ENCODE measurements around the gene RUFY3.
A peak's percentile ranks its signal among the peaks of the same experiment; 100 is the strongest.

The RUFY3 gene

GRCh38 chr4:70747874-70748273 lies 26.1 kb downstream of the RUFY3 start:
- no peak overlapping the region for H3K27ac ChIP-seq (ENCODE audit: low read depth, low read length)
- no peaks in the 10 kb centered on the region for H3K9me2 ChIP-seq (replicated peaks; ENCODE audit: control insufficient read depth, low read length)
- no peak overlapping the region for H3K4me2 ChIP-seq (ENCODE audit: low read length)
- peaks cover 6% of the 10 kb centered on the region; the same call in 1 of the 2 replicates for H3K36me3 ChIP-seq (ENCODE audit: control insufficient read depth, low read length)
- H3K9me3 ChIP-seq (ENCODE audit: control insufficient read depth, insufficient read depth, low read length) = no peaks in the 10 kb centered on the region
- H3K79me2 ChIP-seq (ENCODE audit: control insufficient read depth, low read length) = peaks cover 91% of the 10 kb centered on the region
- no peak overlapping the region for H3K4me3 ChIP-seq (ENCODE audit: low read length)
- peaks cover 21% of the 10 kb centered on the region for H3F3A ChIP-seq (ENCODE audit: control insufficient read depth, insufficient read depth)
- no peaks in the 10 kb centered on the region for H4K20me1 ChIP-seq (ENCODE audit: control insufficient read depth, insufficient read depth, low read depth, low read length)
- peaks cover 55% of the 10 kb centered on the region for H3K4me1 ChIP-seq (ENCODE audit: control insufficient read depth, low read length)
- no peaks in the 10 kb centered on the region for H3K27me3 ChIP-seq (ENCODE audit: control insufficient read depth, low read length)
- TF ChIP-seq CTCF (IDR thresholded peaks at IDR 0.05; ENCODE audit: low read depth, low read length, poor library complexity, severe bottlenecking) = no peak
- TF ChIP-seq EZH2phosphoT487 (IDR thresholded peaks at IDR 0.05; ENCODE audit: borderline replicate concordance, low read length) = no peak

- no peak for TF ChIP-seq EZH2phosphoT487 (IDR thresholded peaks at IDR 0.05; ENCODE audit: borderline replicate concordance, low read length)
- no peak for TF ChIP-seq CTCF (IDR thresholded peaks at IDR 0.05; ENCODE audit: low read depth, low read length, poor library complexity, severe bottlenecking)
- peaks cover 35% of the 10 kb centered on the region for H3F3A ChIP-seq (ENCODE audit: control insufficient read depth, insufficient read depth)
- peak overlapping the region; percentile 93 for H3K4me2 ChIP-seq (ENCODE audit: low read length)
- H3K79me2 ChIP-seq (ENCODE audit: control insufficient read depth, low read length) = peaks cover 90% of the 10 kb centered on the region
- H3K27ac ChIP-seq (ENCODE audit: low read depth, low read length) = no peak overlapping the region
- no peaks in the 10 kb centered on the region for H4K20me1 ChIP-seq (ENCODE audit: control insufficient read depth, insufficient read depth, low read depth, low read length)
- H3K4me1 ChIP-seq (ENCODE audit: control insufficient read depth, low read length) = peaks cover 69% of the 10 kb centered on the region
- H3K36me3 ChIP-seq (ENCODE audit: control insufficient read depth, low read length) = peaks cover 6% of the 10 kb centered on the region; the same call in 1 of the 2 replicates
- H3K4me3 ChIP-seq (ENCODE audit: low read length) = no peak overlapping the region
- H3K9me2 ChIP-seq (replicated peaks; ENCODE audit: control insufficient read depth, low read length) = no peaks in the 10 kb centered on the region
- H3K9me3 ChIP-seq (ENCODE audit: control insufficient read depth, insufficient read depth, low read length) = no peaks in the 10 kb centered on the region
- no peaks in the 10 kb centered on the region for H3K27me3 ChIP-seq (ENCODE audit: control insufficient read depth, low read length)
Observed at GRCh38 chr4:70749313-70749712, 27.5 kb downstream of the RUFY3 start.

GRCh38 chr4:70752236-70752635 lies 30.5 kb downstream of the RUFY3 start:
- Histone ChIP-seq H3K4me1 (ENCODE audit: control insufficient read depth, low read length) (peaks cover 92% of the 10 kb centered on the region), H3K27ac (ENCODE audit: low read depth, low read length) (peak overlapping the region; percentile 96), H3K9me2 (replicated peaks; ENCODE audit: control insufficient read depth, low read length) (no peaks in the 10 kb centered on the region), H3K9me3 (ENCODE audit: control insufficient read depth, insufficient read depth, low read length) (no peaks in the 10 kb centered on the region), H4K20me1 (ENCODE audit: control insufficient read depth, insufficient read depth, low read depth, low read length) (no peaks in the 10 kb centered on the region), H3K27me3 (ENCODE audit: control insufficient read depth, low read length) (no peaks in the 10 kb centered on the region), H3K4me2 (ENCODE audit: low read length) (peak overlapping the region; percentile 93), H3K79me2 (ENCODE audit: control insufficient read depth, low read length) (peaks cover 84% of the 10 kb centered on the region), H3F3A (ENCODE audit: control insufficient read depth, insufficient read depth) (peaks cover 47% of the 10 kb centered on the region), H3K4me3 (ENCODE audit: low read length) (peak overlapping the region; percentile 73), H3K36me3 (ENCODE audit: control insufficient read depth, low read length) (peaks cover 6% of the 10 kb centered on the region; the same call in 1 of the 2 replicates)
- TF ChIP-seq EZH2phosphoT487 (IDR thresholded peaks at IDR 0.05; ENCODE audit: borderline replicate concordance, low read length) (no peak), CTCF (IDR thresholded peaks at IDR 0.05; ENCODE audit: low read depth, low read length, poor library complexity, severe bottlenecking) (no peak)

All from DOHH2 (cell line).